Prostate gland (tissue), 2 donors: ENCODE results near the gene C4orf50.

Experiments
- CTCF ChIP-seq, 4 experiments: fragments of 200-600 bp in 2 of 4; fragments of 450-650 bp in 2 of 4; sonication (generic) in 2 of 4; IDR thresholded peaks; 1 replicate in 3 of 4; 2 replicates in 1 of 4; pipeline ENCODE4 v1.5.1; 2016 to 2019; ENCODE audit warnings: antibody characterized with exemption in 4 of 4, mild to moderate bottlenecking in 2 of 4, moderate library complexity in 2 of 4
- POLR2A ChIP-seq: fragments of 450-650 bp; IDR thresholded peaks from one replicate; pipeline ENCODE4 v1.6.1; 2016; ENCODE audit warnings: antibody characterized with exemption, mild to moderate bottlenecking

- no peak for TF ChIP-seq CTCF (IDR thresholded peaks at IDR 0.05)
- no peak for TF ChIP-seq POLR2A
Measured at GRCh38 chr4:5995901-5996623, 22.2 kb downstream of the C4orf50 start.
